ENCODE measurements around the gene SPNS3. TPM values are rescaled to one million over a fixed set of nuclear protein-coding genes. Genes with fewer than 3 reads are reported as not detected.

Gene SPNS3
- total and polyA plus RNA-seq, 10 donors, result 1.1 to 7.2 (median 3.9) TPM

DNA sequence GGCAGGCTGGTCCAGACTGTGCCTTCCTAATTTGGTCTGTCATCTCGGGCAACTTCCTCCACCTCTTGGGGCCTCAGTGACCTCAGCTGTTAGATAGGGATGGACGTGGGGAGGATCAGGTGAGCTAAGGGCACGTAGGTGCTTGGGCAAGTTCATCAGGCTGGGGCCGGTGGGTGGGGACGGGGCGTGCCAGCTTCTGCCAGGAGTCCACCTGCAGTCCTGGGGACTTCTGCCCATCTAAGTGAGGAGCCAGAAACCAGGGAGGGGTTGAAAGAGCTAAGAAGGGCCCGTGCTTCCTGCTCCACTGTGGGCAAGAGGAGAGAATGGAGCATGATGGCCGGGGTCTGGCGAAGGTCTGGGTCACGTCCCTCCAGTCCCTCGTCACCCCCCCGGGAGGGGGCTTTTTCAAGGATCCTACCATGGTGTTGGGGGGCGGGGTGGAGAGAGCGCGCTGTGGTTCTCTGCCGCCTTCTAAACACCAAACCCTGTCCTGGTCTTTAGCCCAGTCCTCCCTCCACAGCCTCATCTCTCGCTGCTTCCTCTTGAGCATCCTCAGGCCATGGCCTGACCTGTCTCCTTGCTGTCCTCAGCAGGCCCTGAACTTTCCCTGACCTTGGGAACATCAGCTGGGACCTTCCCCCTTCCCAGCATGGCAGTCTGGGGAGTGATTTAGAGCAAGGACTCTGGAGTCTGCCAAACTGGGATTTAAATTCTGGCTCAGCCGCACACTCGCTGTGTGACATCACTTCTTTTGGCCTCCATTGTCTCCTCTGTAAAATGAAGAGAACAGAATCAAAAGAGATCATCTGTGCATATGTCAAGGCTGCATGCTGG, 86.5 kb downstream of the SPNS3 start:
- no peak overlapping the region for H3K4me3 ChIP-seq
- H3K27me3 ChIP-seq (replicated peaks in 1 of 7), result no peaks in the 10 kb centered on the region
- intact Hi-C loops (cut with DNase I; ENCODE audit: low total_unique reads), result no loop called here
- peaks cover 0 to 14% (median 0%) of the 10 kb centered on the region in 6 donors for H3K36me3 ChIP-seq
- no peak for TF ChIP-seq POLR2AphosphoS5 (IDR thresholded peaks at IDR 0.05)
- TF ChIP-seq CTCF (IDR thresholded peaks at IDR 0.05 in 8 of 11, conservative IDR thresholded peaks at IDR 0.05 in 3 of 11), result no peak
- no peak for TF ChIP-seq POLR2A (IDR thresholded peaks at IDR 0.05)
- DNase-seq, result no peak
- peak overlapping the region in 7 of 8 donors; percentile 72 to 91 (median 82) for H3K27ac ChIP-seq
- peaks cover 8 to 58% (median 30%) of the 10 kb centered on the region in 6 donors for H3K4me1 ChIP-seq
- H3K9me3 ChIP-seq, result no peaks in the 10 kb centered on the region
- WGBS, 5 donors, result 78 to 85% (median 82%) methylated on average over 19 of the region's 19 CpGs

GRCh38 chr17:4520894-4521600, 87.3 kb downstream of the SPNS3 start:
- 86 to 93% (median 90%) methylated on average over 8 of the region's 8 CpGs for WGBS, 5 donors
- TF ChIP-seq POLR2AphosphoS5 (IDR thresholded peaks at IDR 0.05) (peak in 1 of 3 donors; percentile 15), CTCF (IDR thresholded peaks at IDR 0.05 in 8 of 11, conservative IDR thresholded peaks at IDR 0.05 in 3 of 11) (no peak), POLR2A (IDR thresholded peaks at IDR 0.05) (no peak)
- no peaks in the 10 kb centered on the region for H3K27me3 ChIP-seq (replicated peaks in 1 of 7)
- H3K27ac ChIP-seq, result peak overlapping the region in 7 of 8 donors; percentile 72 to 91 (median 82)
- intact Hi-C loops (cut with DNase I; ENCODE audit: low total_unique reads), result no loop called here
- no peak overlapping the region for H3K4me3 ChIP-seq
- DNase-seq, result no peak
- peaks cover 8 to 54% (median 30%) of the 10 kb centered on the region in 6 donors for H3K4me1 ChIP-seq
- peaks cover 0 to 18% (median 0%) of the 10 kb centered on the region in 6 donors for H3K36me3 ChIP-seq
- no peaks in the 10 kb centered on the region for H3K9me3 ChIP-seq

DNA sequence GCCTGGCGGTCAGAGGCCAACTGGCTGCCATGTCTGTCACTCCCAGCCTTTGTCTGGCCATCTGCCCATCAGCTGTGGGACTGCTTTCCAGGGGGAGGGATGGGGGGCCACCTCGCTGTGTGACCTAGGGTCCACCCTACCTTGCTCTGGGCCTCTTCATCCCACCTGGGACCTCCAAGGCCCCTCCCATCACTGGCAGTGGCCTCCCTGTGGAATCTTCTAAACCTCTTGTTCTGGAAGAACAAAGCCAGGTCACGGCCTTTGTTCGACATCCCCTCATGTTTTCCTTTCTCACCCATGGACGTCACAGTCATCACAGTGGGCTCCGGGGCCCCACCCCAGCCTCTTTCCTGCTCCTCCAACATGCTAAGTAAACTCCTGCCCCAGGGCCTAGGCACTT, 88.9 kb downstream of the SPNS3 start:
- Histone ChIP-seq H3K36me3 (peaks cover 0 to 18% (median 0%) of the 10 kb centered on the region in 6 donors), H3K9me3 (no peaks in the 10 kb centered on the region), H3K4me3 (no peak overlapping the region), H3K27me3 (replicated peaks in 1 of 7) (no peaks in the 10 kb centered on the region), H3K4me1 (peaks cover 8 to 48% (median 26%) of the 10 kb centered on the region in 6 donors), H3K27ac (peak overlapping the region in 4 of 8 donors; percentile 81 to 91 (median 85))
- TF ChIP-seq POLR2A (IDR thresholded peaks at IDR 0.05) (no peak), CTCF (IDR thresholded peaks at IDR 0.05 in 8 of 11, conservative IDR thresholded peaks at IDR 0.05 in 3 of 11) (no peak), POLR2AphosphoS5 (IDR thresholded peaks at IDR 0.05) (no peak)
- WGBS, 5 donors, result 70 to 91% (median 82%) methylated on average over 6 of the region's 6 CpGs
- DNase-seq, result no peak
- intact Hi-C loops (cut with DNase I; ENCODE audit: low total_unique reads), result no loop called here

DNA sequence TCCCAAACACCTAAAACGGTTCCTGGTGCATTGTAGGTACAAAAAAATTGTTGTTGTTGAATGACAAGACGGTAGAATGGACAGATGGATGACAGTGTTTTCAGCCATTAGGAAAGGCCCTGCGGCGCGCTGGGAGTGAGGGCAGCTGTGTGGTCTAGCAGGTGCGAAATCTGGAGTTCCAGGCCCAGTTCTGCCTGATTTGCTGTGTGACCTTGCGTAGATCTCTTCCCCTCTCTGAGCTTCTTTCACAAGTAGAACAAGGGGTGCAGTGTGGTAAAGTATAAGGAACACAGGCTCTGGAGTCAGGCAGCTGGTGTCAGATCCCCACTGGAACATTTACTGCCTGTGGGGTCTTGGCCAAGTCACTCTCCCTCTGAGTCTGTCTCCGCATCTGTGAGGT, 90.2 kb downstream of the SPNS3 start:
- intact Hi-C loops (cut with DNase I; ENCODE audit: low total_unique reads), result no loop called here
- peaks cover 3 to 39% (median 20%) of the 10 kb centered on the region in 6 donors for H3K4me1 ChIP-seq
- no peak for DNase-seq
- WGBS, 5 donors, result 78 to 97% (median 81%) methylated on average over 8 of the region's 8 CpGs
- H3K4me3 ChIP-seq, result no peak overlapping the region
- no peaks in the 10 kb centered on the region for H3K27me3 ChIP-seq (replicated peaks in 1 of 7)
- peaks cover 0 to 18% (median 0%) of the 10 kb centered on the region in 6 donors for H3K36me3 ChIP-seq
- H3K27ac ChIP-seq, result no peak overlapping the region
- TF ChIP-seq CTCF (IDR thresholded peaks at IDR 0.05 in 8 of 11, conservative IDR thresholded peaks at IDR 0.05 in 3 of 11) (no peak), POLR2A (IDR thresholded peaks at IDR 0.05) (no peak), POLR2AphosphoS5 (IDR thresholded peaks at IDR 0.05) (no peak)
- H3K9me3 ChIP-seq, result no peaks in the 10 kb centered on the region

Measured in spleen (tissue), 11 donors.